Fibroblast of villous mesenchyme (primary cell): ENCODE data around the gene RFNG. TPM values are rescaled to one million over a fixed set of nuclear protein-coding genes. Genes with fewer than 3 reads are reported as not detected.

Source experiments
- DNase-seq: peaks from one replicate; pipeline ENCODE4 v3.0.0-alpha.2; 2010; ENCODE audit warnings: low read depth
- H3K4me3 ChIP-seq: 2 replicates; pipeline ENCODE4 v1.5.1; 2011; ENCODE audit warnings: low read depth, mild to moderate bottlenecking, low read length
- total RNA-seq: library from RNA; depleted of rRNA; stranded (reverse); fragments of >200 nt; gene quantifications from 2 replicates; pipeline ENCODE4 v1.2.3, GENCODE V29; 2012
- TF ChIP-seq, protein P1 (sequence below): IDR thresholded peaks from 2 replicates; pipeline ENCODE4 v1.5.1; 2012; ENCODE audit warnings: low read depth, mild to moderate bottlenecking, low read length; ENCODE audit not compliant: insufficient read depth

The RFNG gene
- total RNA-seq, 1 donor: 47.5 TPM

- no peak overlapping the region for H3K4me3 ChIP-seq
- TF ChIP-seq, protein P1, sequence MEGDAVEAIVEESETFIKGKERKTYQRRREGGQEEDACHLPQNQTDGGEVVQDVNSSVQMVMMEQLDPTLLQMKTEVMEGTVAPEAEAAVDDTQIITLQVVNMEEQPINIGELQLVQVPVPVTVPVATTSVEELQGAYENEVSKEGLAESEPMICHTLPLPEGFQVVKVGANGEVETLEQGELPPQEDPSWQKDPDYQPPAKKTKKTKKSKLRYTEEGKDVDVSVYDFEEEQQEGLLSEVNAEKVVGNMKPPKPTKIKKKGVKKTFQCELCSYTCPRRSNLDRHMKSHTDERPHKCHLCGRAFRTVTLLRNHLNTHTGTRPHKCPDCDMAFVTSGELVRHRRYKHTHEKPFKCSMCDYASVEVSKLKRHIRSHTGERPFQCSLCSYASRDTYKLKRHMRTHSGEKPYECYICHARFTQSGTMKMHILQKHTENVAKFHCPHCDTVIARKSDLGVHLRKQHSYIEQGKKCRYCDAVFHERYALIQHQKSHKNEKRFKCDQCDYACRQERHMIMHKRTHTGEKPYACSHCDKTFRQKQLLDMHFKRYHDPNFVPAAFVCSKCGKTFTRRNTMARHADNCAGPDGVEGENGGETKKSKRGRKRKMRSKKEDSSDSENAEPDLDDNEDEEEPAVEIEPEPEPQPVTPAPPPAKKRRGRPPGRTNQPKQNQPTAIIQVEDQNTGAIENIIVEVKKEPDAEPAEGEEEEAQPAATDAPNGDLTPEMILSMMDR: no peak
- no peak for DNase-seq
These were observed 4.5 kb upstream of the RFNG start for GRCh38 chr17:82055965-82056728.

- TF ChIP-seq, protein P1: no peak
- no peak for DNase-seq
- no peak overlapping the region for H3K4me3 ChIP-seq
These were observed 3.7 kb upstream of the RFNG start for GRCh38 chr17:82055023-82055964.

GRCh38 chr17:82054351-82055022 is 2.9 kb upstream of the RFNG start:
- TF ChIP-seq, protein P1: no peak
- H3K4me3 ChIP-seq: no peak overlapping the region
- no peak for DNase-seq

DNA sequence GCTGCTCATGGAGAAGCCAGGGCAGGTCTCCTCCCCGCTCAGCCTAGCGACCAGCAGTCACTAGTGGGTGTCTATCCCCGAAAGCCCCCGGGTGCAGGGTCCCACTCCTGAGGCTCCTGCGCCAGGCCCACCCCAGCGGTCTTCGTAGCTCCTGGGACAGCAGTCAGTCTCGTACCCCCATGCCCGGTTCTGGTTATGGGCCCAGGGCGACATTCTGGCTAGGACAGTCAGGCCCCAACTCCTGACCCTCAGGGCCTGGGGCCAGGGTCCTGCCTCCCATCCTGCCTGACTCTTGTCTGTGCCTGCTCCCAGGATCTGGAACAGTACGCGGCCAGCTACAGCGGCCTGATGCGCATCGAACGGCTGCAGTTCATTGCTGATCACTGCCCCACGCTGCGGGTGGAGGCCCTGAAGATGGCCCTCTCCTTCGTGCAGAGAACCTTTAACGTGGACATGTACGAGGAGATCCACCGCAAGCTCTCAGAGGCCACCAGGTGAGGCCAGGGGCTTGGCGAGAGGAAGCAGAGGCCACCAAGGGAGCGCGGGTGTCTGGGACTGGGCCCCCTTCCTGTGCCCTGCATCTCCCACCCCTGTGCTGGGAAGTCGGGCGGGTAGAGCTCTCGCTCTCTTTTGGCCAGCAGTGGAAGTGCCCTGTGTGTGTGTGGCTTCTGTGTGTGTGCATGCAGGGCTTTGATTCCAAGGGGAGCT is 2.1 kb upstream of the RFNG start:
- no peak overlapping the region for H3K4me3 ChIP-seq
- TF ChIP-seq, protein P1: no peak
- no peak for DNase-seq

DNA sequence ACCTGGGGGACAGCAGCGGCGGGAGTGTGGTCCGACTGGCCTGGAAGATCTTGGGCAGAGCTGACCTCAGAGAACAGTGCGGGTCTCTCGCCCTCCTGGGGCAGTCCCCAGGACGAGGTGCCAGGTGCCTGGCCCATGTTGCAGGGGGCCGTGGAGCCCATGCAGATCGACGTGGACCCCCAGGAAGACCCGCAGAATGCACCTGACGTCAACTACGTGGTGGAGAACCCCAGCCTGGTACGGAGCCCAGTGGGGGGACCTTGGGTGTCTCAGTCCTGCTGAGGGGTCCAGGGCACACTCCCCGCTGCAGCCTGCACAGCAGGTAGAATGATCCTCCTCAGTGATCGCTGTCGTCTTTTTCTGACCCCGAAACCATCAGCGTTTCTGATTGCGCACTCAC is 1.5 kb upstream of the RFNG start:
- DNase-seq: no peak
- TF ChIP-seq, protein P1: no peak
- H3K4me3 ChIP-seq: peak overlapping the region; percentile 68

DNA sequence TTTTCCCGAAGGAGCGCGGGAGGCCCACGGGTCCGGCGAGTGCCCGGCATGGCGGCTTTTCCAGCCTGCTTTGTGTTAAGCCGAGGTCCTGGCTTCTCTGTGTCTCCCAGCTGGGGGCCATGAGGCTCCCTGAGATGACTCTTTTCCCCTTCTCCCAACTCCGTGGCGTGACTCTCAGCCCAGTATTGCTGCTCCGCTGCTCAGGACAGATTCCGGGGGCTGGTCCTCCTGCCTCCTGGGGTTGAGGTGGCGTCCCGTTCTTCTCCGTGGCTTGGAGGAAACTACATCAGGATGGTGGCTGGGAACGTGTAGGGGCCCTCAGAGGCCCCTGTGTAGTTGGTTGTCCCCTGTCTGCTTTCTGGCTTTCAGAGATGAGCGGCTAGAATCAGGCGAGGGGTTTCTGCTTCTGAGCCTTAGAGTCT is 1.0 kb upstream of the RFNG start:
- DNase-seq: no peak

More for the DNA sequence above, 1.0 kb upstream of the RFNG start:
- TF ChIP-seq, protein P1: no peak
- peak overlapping the region; percentile 68 for H3K4me3 ChIP-seq
